ENCODE data around the gene RBM8A.

The RBM8A gene

GRCh38 chr1:145906954-145907753 lies 20.1 kb downstream of the RBM8A start:
- H3K27ac ChIP-seq (replicated peaks) = no peak overlapping the region

DNA sequence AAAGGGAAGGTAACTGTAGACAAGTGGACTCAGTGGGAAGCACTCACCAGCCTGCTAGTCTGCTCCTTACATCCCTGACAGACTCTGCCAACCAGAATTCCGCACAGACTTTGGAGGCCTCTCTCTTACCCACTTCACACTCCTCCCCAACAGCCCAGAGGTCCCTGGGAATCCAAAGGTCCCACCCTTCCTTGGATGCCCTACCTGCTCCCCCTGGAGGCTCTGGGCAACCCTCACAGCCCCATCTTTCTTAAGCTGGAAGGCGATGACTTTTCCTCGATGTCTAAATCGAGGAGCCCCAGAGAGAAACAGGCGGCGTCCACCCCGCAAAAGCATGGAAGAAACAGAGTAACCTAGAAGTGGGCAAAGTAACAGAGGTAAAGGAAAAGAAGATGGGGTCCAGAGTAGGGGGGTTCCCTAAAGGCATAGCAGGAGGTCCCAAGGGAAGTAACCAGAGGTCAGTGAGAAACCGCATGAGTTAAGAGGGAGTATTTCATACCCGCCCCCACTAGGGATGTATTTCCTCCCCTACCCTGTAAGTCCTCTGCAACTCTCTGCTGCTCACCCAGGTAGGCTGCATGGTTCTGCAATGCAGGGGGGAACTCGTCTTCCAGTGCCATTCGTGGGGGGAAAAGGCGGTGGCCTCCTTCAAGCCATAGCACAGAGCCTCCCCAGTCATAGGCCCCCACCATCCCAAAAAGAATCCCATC lies 25.8 kb downstream of the RBM8A start:
- H3K4me3 ChIP-seq (replicated peaks; ENCODE audit: insufficient read depth, low read length) = no peak overlapping the region
- H3K27me3 ChIP-seq (ENCODE audit: insufficient read depth, poor library complexity, severe bottlenecking) = no peaks in the 10 kb centered on the region
- H3K27ac ChIP-seq (replicated peaks) = no peak overlapping the region
- TF ChIP-seq, protein P1, sequence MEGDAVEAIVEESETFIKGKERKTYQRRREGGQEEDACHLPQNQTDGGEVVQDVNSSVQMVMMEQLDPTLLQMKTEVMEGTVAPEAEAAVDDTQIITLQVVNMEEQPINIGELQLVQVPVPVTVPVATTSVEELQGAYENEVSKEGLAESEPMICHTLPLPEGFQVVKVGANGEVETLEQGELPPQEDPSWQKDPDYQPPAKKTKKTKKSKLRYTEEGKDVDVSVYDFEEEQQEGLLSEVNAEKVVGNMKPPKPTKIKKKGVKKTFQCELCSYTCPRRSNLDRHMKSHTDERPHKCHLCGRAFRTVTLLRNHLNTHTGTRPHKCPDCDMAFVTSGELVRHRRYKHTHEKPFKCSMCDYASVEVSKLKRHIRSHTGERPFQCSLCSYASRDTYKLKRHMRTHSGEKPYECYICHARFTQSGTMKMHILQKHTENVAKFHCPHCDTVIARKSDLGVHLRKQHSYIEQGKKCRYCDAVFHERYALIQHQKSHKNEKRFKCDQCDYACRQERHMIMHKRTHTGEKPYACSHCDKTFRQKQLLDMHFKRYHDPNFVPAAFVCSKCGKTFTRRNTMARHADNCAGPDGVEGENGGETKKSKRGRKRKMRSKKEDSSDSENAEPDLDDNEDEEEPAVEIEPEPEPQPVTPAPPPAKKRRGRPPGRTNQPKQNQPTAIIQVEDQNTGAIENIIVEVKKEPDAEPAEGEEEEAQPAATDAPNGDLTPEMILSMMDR (IDR thresholded peaks at IDR 0.05; ENCODE audit: insufficient read depth, low read length) = no peak
- no peak for TF ChIP-seq POLR2AphosphoS5 (IDR thresholded peaks at IDR 0.05; ENCODE audit: low read depth)
- no peak for TF ChIP-seq REST (IDR thresholded peaks at IDR 0.05; ENCODE audit: insufficient replicate concordance, low read depth)
- no peak for TF ChIP-seq SPI1 (IDR thresholded peaks at IDR 0.05; ENCODE audit: borderline replicate concordance, low read depth)
- DNase-seq (ENCODE audit: low read depth in 1 of 2, low spot score in 1 of 2) = no peak

More at GRCh38 chr1:145906954-145907753, 20.1 kb downstream of the RBM8A start:
- no peak for TF ChIP-seq GABPA (IDR thresholded peaks at IDR 0.05; ENCODE audit: low read depth)
- TF ChIP-seq SPI1 (IDR thresholded peaks at IDR 0.05; ENCODE audit: borderline replicate concordance, low read depth) = no peak
- Histone ChIP-seq H3K27me3 (ENCODE audit: insufficient read depth, poor library complexity, severe bottlenecking) (no peaks in the 10 kb centered on the region), H3K4me3 (replicated peaks; ENCODE audit: insufficient read depth, low read length) (no peak overlapping the region)
- no peak for DNase-seq (ENCODE audit: low read depth in 1 of 2, low spot score in 1 of 2)

GRCh38 chr1:145898756-145899155 lies 28.5 kb downstream of the RBM8A start:
- H3K27ac ChIP-seq (replicated peaks) = no peak overlapping the region
- DNase-seq (ENCODE audit: low read depth in 1 of 2, low spot score in 1 of 2) = no peak
- H3K27me3 ChIP-seq (ENCODE audit: insufficient read depth, poor library complexity, severe bottlenecking) = no peaks in the 10 kb centered on the region
- no peak overlapping the region for H3K4me3 ChIP-seq (replicated peaks; ENCODE audit: insufficient read depth, low read length)
- TF ChIP-seq REST (IDR thresholded peaks at IDR 0.05; ENCODE audit: insufficient replicate concordance, low read depth) (no peak), GABPA (IDR thresholded peaks at IDR 0.05; ENCODE audit: low read depth) (no peak), SPI1 (IDR thresholded peaks at IDR 0.05; ENCODE audit: borderline replicate concordance, low read depth) (no peak), POLR2AphosphoS5 (IDR thresholded peaks at IDR 0.05; ENCODE audit: low read depth) (no peak)
- TF ChIP-seq, protein P1 (IDR thresholded peaks at IDR 0.05; ENCODE audit: insufficient read depth, low read length) = no peak

DNA sequence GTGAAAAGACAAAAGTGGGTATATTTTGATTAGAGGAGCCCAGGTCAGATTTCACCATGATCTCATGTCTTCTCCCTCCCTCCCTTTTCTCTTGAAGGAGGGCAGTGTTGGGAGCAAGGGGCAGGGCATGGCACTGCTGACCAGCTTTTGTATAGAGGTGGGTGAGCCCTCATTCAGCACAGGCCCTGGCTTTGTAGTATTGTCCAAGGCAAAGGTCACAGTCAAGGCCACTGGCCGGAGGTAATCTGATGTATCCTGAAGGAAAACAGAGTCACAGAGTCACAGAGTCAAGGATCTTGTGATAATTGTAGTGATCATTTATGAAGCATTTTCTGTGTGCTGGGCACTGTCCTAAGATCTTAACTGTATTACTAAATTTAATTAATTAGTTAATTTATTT lies 29.3 kb downstream of the RBM8A start:
- Histone ChIP-seq H3K27me3 (ENCODE audit: insufficient read depth, poor library complexity, severe bottlenecking) (no peaks in the 10 kb centered on the region), H3K4me3 (replicated peaks; ENCODE audit: insufficient read depth, low read length) (no peak overlapping the region), H3K27ac (replicated peaks) (no peak overlapping the region)
- TF ChIP-seq, protein P1 (IDR thresholded peaks at IDR 0.05; ENCODE audit: insufficient read depth, low read length) = no peak
- TF ChIP-seq GABPA (IDR thresholded peaks at IDR 0.05; ENCODE audit: low read depth) (no peak), POLR2AphosphoS5 (IDR thresholded peaks at IDR 0.05; ENCODE audit: low read depth) (no peak), REST (IDR thresholded peaks at IDR 0.05; ENCODE audit: insufficient replicate concordance, low read depth) (no peak)
- DNase-seq (ENCODE audit: low read depth in 1 of 2, low spot score in 1 of 2) = no peak

Data from HL-60 (cell line).